Smooth muscle cell (in vitro differentiated cells): ENCODE results near the gene PLET1. TPM values are rescaled to one million over a fixed set of nuclear protein-coding genes. Genes with fewer than 3 reads are reported as not detected.

ENCODE experiments used
- DNase-seq: peaks from one replicate; lab custom pipeline; 2025; ENCODE audit not compliant: unreplicated experiment; lab: John Stamatoyannopoulos, UW
- H2AFZ ChIP-seq: fragments of 200-600 bp; sonication (generic); 2 replicates; pipeline ENCODE4 v1.6.0; 2016; ENCODE audit warnings: antibody characterized with exemption, low read depth, mild to moderate bottlenecking
- H3F3A ChIP-seq: fragments of 200-600 bp; sonication (generic); 2 replicates; pipeline ENCODE4 v1.6.0; 2017; ENCODE audit warnings: antibody characterized with exemption, low read depth
- H3K27ac ChIP-seq: fragments of 200-600 bp; sonication (generic); 2 replicates; pipeline ENCODE4 v1.5.1; 2016; ENCODE audit warnings: low read depth, mild to moderate bottlenecking
- H3K27me3 ChIP-seq: fragments of 200-600 bp; sonication (generic); 2 replicates; pipeline ENCODE4 v1.6.1; 2016; ENCODE audit warnings: low read depth, mild to moderate bottlenecking
- H3K36me3 ChIP-seq: fragments of 200-600 bp; sonication (generic); 2 replicates; pipeline ENCODE4 v1.5.1; 2016; ENCODE audit warnings: low read depth
- H3K4me1 ChIP-seq: fragments of 200-600 bp; sonication (generic); 2 replicates; pipeline ENCODE4 v1.5.1; 2016; ENCODE audit warnings: low read depth
- H3K4me2 ChIP-seq: fragments of 200-600 bp; sonication (generic); 2 replicates; pipeline ENCODE4 v1.6.0; 2016; ENCODE audit warnings: mild to moderate bottlenecking
- H3K4me3 ChIP-seq: fragments of 200-600 bp; sonication (generic); 2 replicates; pipeline ENCODE4 v1.5.1; 2016; ENCODE audit warnings: mild to moderate bottlenecking
- H3K79me2 ChIP-seq: fragments of 200-600 bp; sonication (generic); 2 replicates; pipeline ENCODE4 v1.6.0; 2016; ENCODE audit warnings: low read depth, mild to moderate bottlenecking
- H3K9ac ChIP-seq: fragments of 200-600 bp; sonication (generic); 2 replicates; pipeline ENCODE4 v1.6.0; 2016; ENCODE audit warnings: low read depth
- H3K9me3 ChIP-seq: fragments of 200-600 bp; sonication (generic); replicated peaks from 2 replicates; pipeline ENCODE4 v1.5.1; 2016; ENCODE audit warnings: low read depth
- H4K20me1 ChIP-seq: fragments of 200-600 bp; sonication (generic); 2 replicates; pipeline ENCODE4 v1.6.0; 2016; ENCODE audit warnings: low read depth
- CTCF ChIP-seq: fragments of 200-600 bp; sonication (generic); IDR thresholded peaks from 2 replicates; pipeline ENCODE4 v1.5.1; 2017; ENCODE audit warnings: borderline replicate concordance, mild to moderate bottlenecking, antibody characterized with exemption; ENCODE audit not compliant: insufficient read depth, poor library complexity, severe bottlenecking
- WGBS: methylation state at CpG from one replicate; pipeline ENCODE4 v1.1.7; 2016; ENCODE audit warnings: low lambda C conversion rate; 5-methylcytosine and 5-hydroxymethylcytosine counted together
- polyA plus RNA-seq: library from polyadenylated mRNA; unstranded; fragments of >200 nt; fragmentation: Nextera tagmentation; extraction: Ambion mirVana; gene quantifications from 2 replicates; pipeline ENCODE4 v1.2.1, GENCODE V29; 2016
- total RNA-seq: library from RNA; depleted of rRNA; stranded (reverse); fragments of >200 nt; gene quantifications from 2 replicates; pipeline ENCODE4 v1.2.3, GENCODE V29; 2014

PLET1 gene
- total and polyA plus RNA-seq, 2 experiments from 2014 or later, result not detected

- peak overlapping the region; percentile 89 for H2AFZ ChIP-seq
Observed at GRCh38 chr11:112289588-112290492, 29.2 kb upstream of the PLET1 start.

GRCh38 chr11:112288021-112288420 lies 27.4 kb upstream of the PLET1 start:
- H3K9ac ChIP-seq, result no peak overlapping the region
- WGBS, result 89% methylated on average over 3 of the region's 3 CpGs
- no peaks in the 10 kb centered on the region for H3K36me3 ChIP-seq
- no peak for TF ChIP-seq CTCF
- no peaks in the 10 kb centered on the region for H4K20me1 ChIP-seq
- no peak for DNase-seq
- no peaks in the 10 kb centered on the region for H3K27me3 ChIP-seq
- no peak overlapping the region for H3K27ac ChIP-seq
- H3K4me2 ChIP-seq, result no peak overlapping the region
- H3K4me1 ChIP-seq, result peaks cover 6% of the 10 kb centered on the region
- no peaks in the 10 kb centered on the region for H3F3A ChIP-seq
- no peaks in the 10 kb centered on the region for H3K79me2 ChIP-seq
- no peak overlapping the region for H3K4me3 ChIP-seq
- H3K9me3 ChIP-seq, result no peaks in the 10 kb centered on the region
- no peak overlapping the region for H2AFZ ChIP-seq

More at GRCh38 chr11:112289588-112290492, 29.2 kb upstream of the PLET1 start:
- WGBS, result 5% methylated on average over 55 of the region's 60 CpGs
- Histone ChIP-seq H3K9ac (peak overlapping the region; percentile 28), H3K79me2 (no peaks in the 10 kb centered on the region), H3K4me1 (peaks cover 6% of the 10 kb centered on the region), H3K9me3 (no peaks in the 10 kb centered on the region), H3K27ac (no peak overlapping the region), H3K27me3 (no peaks in the 10 kb centered on the region), H4K20me1 (no peaks in the 10 kb centered on the region), H3K4me3 (peak overlapping the region; percentile 67), H3K36me3 (no peaks in the 10 kb centered on the region), H3F3A (no peaks in the 10 kb centered on the region), H3K4me2 (peak overlapping the region; percentile 92)
- peak; percentile 88 for TF ChIP-seq CTCF
- DNase-seq, result peak; percentile 53

GRCh38 chr11:112285841-112286311 lies 25.2 kb upstream of the PLET1 start:
- H2AFZ ChIP-seq, result no peak overlapping the region
- 55% methylated on average over 6 of the region's 6 CpGs for WGBS
- H3K4me2 ChIP-seq, result peak overlapping the region; percentile 61
- H3K27me3 ChIP-seq, result no peaks in the 10 kb centered on the region
- no peaks in the 10 kb centered on the region for H3K79me2 ChIP-seq
- no peak overlapping the region for H3K27ac ChIP-seq
- H3K4me3 ChIP-seq, result no peak overlapping the region
- H3K9ac ChIP-seq, result no peak overlapping the region
- H4K20me1 ChIP-seq, result no peaks in the 10 kb centered on the region
- no peaks in the 10 kb centered on the region for H3K36me3 ChIP-seq
- H3K9me3 ChIP-seq, result no peaks in the 10 kb centered on the region
- H3K4me1 ChIP-seq, result peaks cover 6% of the 10 kb centered on the region
- no peak for TF ChIP-seq CTCF
- DNase-seq, result no peak
- H3F3A ChIP-seq, result no peaks in the 10 kb centered on the region
